Thymus (tissue), 11 donors: ENCODE results near the gene KLF6. TPM values are rescaled to one million over a fixed set of nuclear protein-coding genes. Genes with fewer than 3 reads are reported as not detected.

Source experiments
- DNase-seq, 9 donors: peaks; one replicate each; pipeline ENCODE4 v3.0.0-alpha.2; 2013; ENCODE audit warnings: low spot score in 9 of 9, low read depth in 6 of 9, missing footprints in 1 of 9
- H3K27ac ChIP-seq, 2 donors: one replicate each; pipeline ENCODE4 v1.5.1; 2013; ENCODE audit warnings: control low read depth in 1 of 2, low read depth in 1 of 2, low read length in 1 of 2, mild to moderate bottlenecking in 1 of 2, moderate library complexity in 1 of 2
- H3K27me3 ChIP-seq, 2 donors: one replicate each; pipeline ENCODE4 v1.5.1; 2013; ENCODE audit warnings: low read length in 1 of 2; ENCODE audit not compliant: control insufficient read depth in 2 of 2, insufficient read depth in 1 of 2
- H3K36me3 ChIP-seq, 2 donors: one replicate each; pipeline ENCODE4 v1.5.1; 2013; ENCODE audit warnings: low read length in 1 of 2, mild to moderate bottlenecking in 1 of 2, moderate library complexity in 1 of 2; ENCODE audit not compliant: control insufficient read depth in 2 of 2, insufficient read depth in 2 of 2
- H3K4me1 ChIP-seq, 2 donors: one replicate each; pipeline ENCODE4 v1.5.1; 2013; ENCODE audit warnings: low read length in 2 of 2; ENCODE audit not compliant: control insufficient read depth in 2 of 2, insufficient read depth in 2 of 2
- H3K4me3 ChIP-seq, 2 donors: one replicate each; pipeline ENCODE4 v1.5.1; 2013; ENCODE audit warnings: low read length in 2 of 2, control low read depth in 1 of 2, mild to moderate bottlenecking in 1 of 2
- H3K9me3 ChIP-seq, 2 donors: one replicate each; pipeline ENCODE4 v1.5.1; 2013; ENCODE audit warnings: low read length in 1 of 2, mild to moderate bottlenecking in 1 of 2; ENCODE audit not compliant: control insufficient read depth in 2 of 2, insufficient read depth in 1 of 2
- WGBS: extraction: QIAGEN DNeasy Blood & Tissue Kit; methylation state at CpG from one replicate; pipeline ENCODE4 v1.1.7; 2013; 5-methylcytosine and 5-hydroxymethylcytosine counted together
- polyA plus RNA-seq: library from polyadenylated mRNA; stranded (reverse); fragments of 200-250 nt; gene quantifications from one replicate; pipeline ENCODE4 v1.2.3, GENCODE V29; 2013
- total RNA-seq: library from RNA; stranded (reverse); fragments of 120-200 nt; gene quantifications from one replicate; pipeline ENCODE4 v1.2.4, GENCODE V29; 2013
- donor health status: healthy.

The KLF6 gene
- total and polyA plus RNA-seq, 2 donors, result 27.4 to 65.8 TPM

GRCh38 chr10:3774018-3774813 is 10.8 kb downstream of the KLF6 start:
- WGBS, result 99% methylated on average over 17 of the region's 17 CpGs
- peaks cover 36 to 45% of the 10 kb centered on the region in 2 donors for H3K36me3 ChIP-seq

GRCh38 chr10:3773460-3774017 is 11.5 kb downstream of the KLF6 start:
- H3K36me3 ChIP-seq, result peaks cover 32 to 38% of the 10 kb centered on the region in 2 donors
- H3K27me3 ChIP-seq, result no peaks in the 10 kb centered on the region
- H3K4me1 ChIP-seq, result peaks cover 0 to 23% of the 10 kb centered on the region in 2 donors
- no peak for DNase-seq
- 92% methylated on average over 10 of the region's 10 CpGs for WGBS
- no peak overlapping the region for H3K27ac ChIP-seq
- H3K9me3 ChIP-seq, result no peaks in the 10 kb centered on the region
- no peak overlapping the region for H3K4me3 ChIP-seq

More at GRCh38 chr10:3774018-3774813, 10.8 kb downstream of the KLF6 start:
- H3K9me3 ChIP-seq, result no peaks in the 10 kb centered on the region
- DNase-seq, result no peak
- no peaks in the 10 kb centered on the region for H3K27me3 ChIP-seq
- no peak overlapping the region for H3K27ac ChIP-seq
- H3K4me3 ChIP-seq, result no peak overlapping the region
- H3K4me1 ChIP-seq, result peaks cover 1 to 25% of the 10 kb centered on the region in 2 donors

GRCh38 chr10:3772361-3773171 is 12.4 kb downstream of the KLF6 start:
- H3K4me3 ChIP-seq, result no peak overlapping the region
- H3K9me3 ChIP-seq, result no peaks in the 10 kb centered on the region
- peaks cover 29 to 30% of the 10 kb centered on the region in 2 donors for H3K36me3 ChIP-seq
- WGBS, result 95% methylated on average over 10 of the region's 10 CpGs
- no peak for DNase-seq
- H3K27me3 ChIP-seq, result no peaks in the 10 kb centered on the region
- H3K4me1 ChIP-seq, result peaks cover 0 to 20% of the 10 kb centered on the region in 2 donors
- no peak overlapping the region for H3K27ac ChIP-seq

GRCh38 chr10:3770611-3771110 is 14.3 kb downstream of the KLF6 start:
- DNase-seq, result no peak
- Histone ChIP-seq H3K9me3 (no peaks in the 10 kb centered on the region), H3K36me3 (peaks cover 13 to 17% of the 10 kb centered on the region in 2 donors), H3K4me3 (no peak overlapping the region), H3K4me1 (peaks cover 2 to 9% of the 10 kb centered on the region in 2 donors), H3K27ac (no peak overlapping the region), H3K27me3 (no peaks in the 10 kb centered on the region)
- 99% methylated on average over 8 of the region's 8 CpGs for WGBS

GRCh38 chr10:3769556-3769955 is 15.5 kb downstream of the KLF6 start:
- Histone ChIP-seq H3K4me1 (peaks cover 12 to 20% of the 10 kb centered on the region in 2 donors), H3K4me3 (no peak overlapping the region), H3K36me3 (peaks cover 2 to 8% of the 10 kb centered on the region in 2 donors), H3K9me3 (no peaks in the 10 kb centered on the region), H3K27me3 (no peaks in the 10 kb centered on the region), H3K27ac (no peak overlapping the region)
- DNase-seq, result no peak
- 41% methylated on average over 4 of the region's 4 CpGs for WGBS

- H3K27ac ChIP-seq, result no peak overlapping the region
- H3K4me1 ChIP-seq, result peaks cover 22 to 33% of the 10 kb centered on the region in 2 donors
- 90% methylated on average over 17 of the region's 17 CpGs for WGBS
- no peaks in the 10 kb centered on the region for H3K9me3 ChIP-seq
- no peak overlapping the region for H3K4me3 ChIP-seq
- no peaks in the 10 kb centered on the region for H3K36me3 ChIP-seq
- H3K27me3 ChIP-seq, result no peaks in the 10 kb centered on the region
- DNase-seq, result no peak
These were observed 18.8 kb downstream of the KLF6 start for GRCh38 chr10:3766046-3766756.

GRCh38 chr10:3765146-3765545 is 19.9 kb downstream of the KLF6 start:
- peak overlapping the region in 1 of 2 donors; percentile 95 for H3K27ac ChIP-seq
- peak in 6 of 9 donors; percentile 60 to 86 (median 66) for DNase-seq
- no peaks in the 10 kb centered on the region for H3K27me3 ChIP-seq
- 7% methylated on average over 6 of the region's 6 CpGs for WGBS
- peaks cover 22 to 33% of the 10 kb centered on the region in 2 donors for H3K4me1 ChIP-seq
- no peaks in the 10 kb centered on the region for H3K36me3 ChIP-seq
- H3K4me3 ChIP-seq, result peak overlapping the region; percentile 1 to 3
- no peaks in the 10 kb centered on the region for H3K9me3 ChIP-seq

- H3K36me3 ChIP-seq, result no peaks in the 10 kb centered on the region
- no peaks in the 10 kb centered on the region for H3K27me3 ChIP-seq
- H3K27ac ChIP-seq, result peak overlapping the region in 1 of 2 donors; percentile 95
- H3K4me3 ChIP-seq, result peak overlapping the region; percentile 1 to 3
- peak in 5 of 9 donors; percentile 45 to 85 (median 65) for DNase-seq
- H3K9me3 ChIP-seq, result no peaks in the 10 kb centered on the region
- H3K4me1 ChIP-seq, result peaks cover 22 to 33% of the 10 kb centered on the region in 2 donors
- WGBS, result 4% methylated on average over 5 of the region's 5 CpGs
These were observed 20.3 kb downstream of the KLF6 start for GRCh38 chr10:3764626-3765112.
